Panc1 (cell line): ENCODE results near the gene ASB5.

Experiments
- CTCF ChIP-seq: fragments of 450-650 bp; IDR thresholded peaks from 2 replicates; pipeline ENCODE4 v1.5.1; 2017; ENCODE audit warnings: mild to moderate bottlenecking
- POLR2AphosphoS5 ChIP-seq: IDR thresholded peaks from 2 replicates; pipeline ENCODE4 v1.6.1; 2012; ENCODE audit warnings: mild to moderate bottlenecking, low read depth, low read length, moderate library complexity
- SIN3A ChIP-seq: IDR thresholded peaks from 2 replicates; pipeline ENCODE4 v1.6.1; 2012; ENCODE audit warnings: low read depth, mild to moderate bottlenecking, low read length, moderate library complexity, borderline replicate concordance; ENCODE audit not compliant: insufficient read depth

- TF ChIP-seq CTCF: no peak
- TF ChIP-seq POLR2AphosphoS5: no peak
- no peak for TF ChIP-seq SIN3A
These were observed 20.5 kb upstream of the ASB5 start for GRCh38 chr4:176289561-176289960.
